Fibroblast of skin of right quadriceps (primary cell): ENCODE measurements around the gene RIPOR2.

Experiments used
- DNase-seq: peaks from one replicate; pipeline ENCODE4 v3.0.0-alpha.2; 2013

Gene RIPOR2

GRCh38 chr6:24840187-24840586, 95.6 kb downstream of the RIPOR2 start:
- DNase-seq = no peak

GRCh38 chr6:24838994-24839393, 96.8 kb downstream of the RIPOR2 start:
- DNase-seq = no peak

- DNase-seq = no peak
Observed at GRCh38 chr6:24838081-24838480, 97.7 kb downstream of the RIPOR2 start.

GRCh38 chr6:24836109-24836508, 99.7 kb downstream of the RIPOR2 start:
- DNase-seq = no peak

- DNase-seq = no peak
Observed at GRCh38 chr6:24833711-24834386, 101.9 kb downstream of the RIPOR2 start.

GRCh38 chr6:24832794-24833193, 103.0 kb downstream of the RIPOR2 start:
- no peak for DNase-seq

- DNase-seq = no peak
Observed at GRCh38 chr6:24831771-24832716, 103.7 kb downstream of the RIPOR2 start.

GRCh38 chr6:24829657-24830056, 106.1 kb downstream of the RIPOR2 start:
- DNase-seq = no peak

- DNase-seq = no peak
Observed at GRCh38 chr6:24827970-24828369, 107.8 kb downstream of the RIPOR2 start.

GRCh38 chr6:24827162-24827561, 108.6 kb downstream of the RIPOR2 start:
- no peak for DNase-seq

GRCh38 chr6:24825130-24825630, 110.6 kb downstream of the RIPOR2 start:
- no peak for DNase-seq

- peak; percentile 31 for DNase-seq
Observed at GRCh38 chr6:24824142-24824938, 111.4 kb downstream of the RIPOR2 start.

GRCh38 chr6:24823185-24823584, 112.6 kb downstream of the RIPOR2 start:
- no peak for DNase-seq

GRCh38 chr6:24822696-24823095, 113.1 kb downstream of the RIPOR2 start:
- DNase-seq = no peak

- no peak for DNase-seq
Observed at GRCh38 chr6:24821860-24822444, 113.8 kb downstream of the RIPOR2 start.

GRCh38 chr6:24818346-24818745, 117.4 kb downstream of the RIPOR2 start:
- no peak for DNase-seq

- DNase-seq = no peak
Observed at GRCh38 chr6:24809728-24810127, 126.0 kb downstream of the RIPOR2 start.

- no peak for DNase-seq
Observed at GRCh38 chr6:24807584-24807983, 128.2 kb downstream of the RIPOR2 start.

- DNase-seq = peak; percentile 50
Observed at GRCh38 chr6:24802271-24803059, 133.3 kb downstream of the RIPOR2 start.

GRCh38 chr6:24799541-24799915, 136.2 kb downstream of the RIPOR2 start:
- peak; percentile 11 for DNase-seq

GRCh38 chr6:24798740-24799540, 136.8 kb downstream of the RIPOR2 start, which contains the start of gene ARMH2:
Gene ARMH2, minus strand, starts transcription at chr6:24798917. Its CDS starts 60 bp downstream, at chr6:24798857.
- no peak for DNase-seq
